Trophoblast cell (in vitro differentiated cells and primary cell): ENCODE data around the gene TSEN34.
"Not testable (repeated sequence)": the region's sequence is repeated elsewhere in the genome, so short reads cannot be mapped to it uniquely, and the experiment has no call there.

ENCODE experiments used
- DNase-seq, 2 donors: peaks; one replicate each; pipeline ENCODE4 v3.0.0-alpha.2; 2016
- H2AFZ ChIP-seq: 2 replicates; pipeline ENCODE4 v1.6.1; 2013; ENCODE audit warnings: low read length, moderate library complexity, mild to moderate bottlenecking; ENCODE audit not compliant: insufficient read depth, poor library complexity
- H2AK5ac ChIP-seq: 2 replicates; pipeline ENCODE4 v1.6.1; 2013; ENCODE audit warnings: mild to moderate bottlenecking, low read length
- H2BK120ac ChIP-seq: 2 replicates; pipeline ENCODE4 v1.6.1; 2013; ENCODE audit warnings: low read length, mild to moderate bottlenecking, moderate library complexity; ENCODE audit not compliant: insufficient read depth, poor library complexity
- H2BK12ac ChIP-seq: 2 replicates; pipeline ENCODE4 v1.6.1; 2013; ENCODE audit warnings: mild to moderate bottlenecking, low read length, moderate library complexity
- H2BK5ac ChIP-seq: 2 replicates; pipeline ENCODE4 v1.6.1; 2013; ENCODE audit warnings: low read length, low read depth, moderate library complexity, mild to moderate bottlenecking; ENCODE audit not compliant: poor library complexity
- H3K14ac ChIP-seq: 2 replicates; pipeline ENCODE4 v1.6.1; 2013; ENCODE audit warnings: mild to moderate bottlenecking, low read length
- H3K18ac ChIP-seq: 2 replicates; pipeline ENCODE4 v1.6.1; 2013; ENCODE audit warnings: mild to moderate bottlenecking, low read length
- H3K23ac ChIP-seq: 2 replicates; pipeline ENCODE4 v1.6.1; 2013; ENCODE audit warnings: low read length
- H3K27ac ChIP-seq: 2 replicates; pipeline ENCODE4 v1.5.1; 2013; ENCODE audit warnings: low read depth, mild to moderate bottlenecking, inconsistent platforms, low read length, moderate library complexity
- H3K27me3 ChIP-seq: 2 replicates; pipeline ENCODE4 v1.6.1; 2013; ENCODE audit warnings: inconsistent platforms, mild to moderate bottlenecking, low read length, moderate library complexity; ENCODE audit not compliant: insufficient read depth
- H3K36me3 ChIP-seq, 2 experiments: 1 replicate in 1 of 2; 2 replicates in 1 of 2; pipeline ENCODE4 v1.6.1; 2013; ENCODE audit warnings: low read length in 2 of 2, mild to moderate bottlenecking in 2 of 2, moderate library complexity in 1 of 2; ENCODE audit not compliant: insufficient read depth in 2 of 2, control insufficient read depth in 1 of 2
- H3K4ac ChIP-seq: 2 replicates; pipeline ENCODE4 v1.6.1; 2013; ENCODE audit warnings: low read depth, mild to moderate bottlenecking, low read length, moderate library complexity
- H3K4me1 ChIP-seq, 2 experiments: 1 replicate in 1 of 2; 2 replicates in 1 of 2; pipeline ENCODE4 v1.6.1; 2013; ENCODE audit warnings: low read length in 2 of 2, mild to moderate bottlenecking in 2 of 2, moderate library complexity in 1 of 2; ENCODE audit not compliant: insufficient read depth in 2 of 2, control insufficient read depth in 1 of 2
- H3K4me2 ChIP-seq: 2 replicates; pipeline ENCODE4 v1.6.1; 2013; ENCODE audit warnings: inconsistent platforms, mild to moderate bottlenecking, low read length, moderate library complexity
- H3K4me3 ChIP-seq: 2 replicates; pipeline ENCODE4 v1.5.1; 2013; ENCODE audit warnings: mild to moderate bottlenecking, low read depth, low read length, inconsistent platforms
- H3K79me1 ChIP-seq: one replicate; pipeline ENCODE4 v1.6.1; 2013; ENCODE audit warnings: low read length
- H3K79me2 ChIP-seq: 2 replicates; pipeline ENCODE4 v1.6.1; 2013; ENCODE audit warnings: low read length, mild to moderate bottlenecking; ENCODE audit not compliant: control insufficient read depth, insufficient read depth, poor library complexity
- H3K9ac ChIP-seq: 2 replicates; pipeline ENCODE4 v1.6.1; 2013; ENCODE audit warnings: mild to moderate bottlenecking, low read length
- H3K9me3 ChIP-seq: 2 replicates; pipeline ENCODE4 v1.6.1; 2013; ENCODE audit warnings: low read depth, mild to moderate bottlenecking, control low read depth, inconsistent platforms, low read length; ENCODE audit not compliant: insufficient read depth
- H4K12ac ChIP-seq: 2 replicates; pipeline ENCODE4 v1.6.1; 2013; ENCODE audit warnings: low read depth, mild to moderate bottlenecking, low read length, moderate library complexity
- H4K8ac ChIP-seq: 2 replicates; pipeline ENCODE4 v1.6.1; 2013; ENCODE audit warnings: low read depth, mild to moderate bottlenecking, low read length, moderate library complexity
- H4K91ac ChIP-seq: one replicate; pipeline ENCODE4 v1.6.1; 2013; ENCODE audit warnings: low read depth, mild to moderate bottlenecking, low read length, moderate library complexity
- WGBS: extraction: QIAGEN DNeasy Blood & Tissue Kit; methylation state at CpG from one replicate; pipeline ENCODE4 v1.1.7; 2013; ENCODE audit warnings: missing lambda C conversion rate; ENCODE audit not compliant: insufficient read length, insufficient coverage; ENCODE audit errors: extremely low coverage; 5-methylcytosine and 5-hydroxymethylcytosine counted together

The TSEN34 gene

GRCh38 chr19:54243809-54244208, 52.7 kb downstream of the TSEN34 start:
- not testable (repeated sequence) for H2BK120ac ChIP-seq, H3K27me3 ChIP-seq, H3K23ac ChIP-seq, H4K8ac ChIP-seq, H2BK5ac ChIP-seq, H3K27ac ChIP-seq, DNase-seq, H3K4ac ChIP-seq, H3K4me3 ChIP-seq, H3K4me1 ChIP-seq, H3K14ac ChIP-seq, H3K9ac ChIP-seq, H3K79me2 ChIP-seq, H3K36me3 ChIP-seq, H3K79me1 ChIP-seq, H3K9me3 ChIP-seq, H3K18ac ChIP-seq, H4K91ac ChIP-seq, H2AFZ ChIP-seq, H4K12ac ChIP-seq, H3K4me2 ChIP-seq, H2BK12ac ChIP-seq, H2AK5ac ChIP-seq
- WGBS: no CpG with 5 or more reads among the region's 8 CpGs
